ENCODE data around the gene CA10.

DNA sequence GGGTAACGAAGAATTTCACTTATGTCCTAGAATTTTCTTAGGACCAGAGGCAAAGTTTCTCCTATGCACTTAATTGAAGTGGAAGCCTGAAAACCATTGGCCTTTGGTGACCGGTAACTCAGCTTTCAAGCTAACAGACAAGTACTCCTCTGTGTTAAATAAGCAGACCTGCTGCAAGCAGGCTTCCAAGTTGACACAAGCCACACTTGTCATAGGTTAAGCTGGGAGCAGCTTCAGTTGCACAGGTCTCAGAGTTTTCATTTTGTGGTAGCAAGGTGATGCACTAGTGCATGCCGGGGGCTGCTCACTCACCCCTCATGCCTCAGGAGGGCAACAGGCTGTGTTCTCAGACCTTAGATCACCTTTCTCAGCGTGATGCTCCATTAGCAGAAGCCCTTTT is 498.2 kb downstream of the CA10 start:
- TF ChIP-seq EZH2 (IDR thresholded peaks at IDR 0.05; ENCODE audit: insufficient read depth, poor library complexity, severe bottlenecking) (no peak), EZH2phosphoT487 (IDR thresholded peaks at IDR 0.05; ENCODE audit: insufficient read depth, low read depth) (no peak)
